Sigmoid colon (tissue), 4 donors: ENCODE measurements around the gene WFIKKN1.

Source experiments
- EP300 ChIP-seq, 4 donors: sonication (generic); formaldehyde crosslinking; IDR thresholded peaks; one replicate each; pipeline ENCODE4 v1.6.1; 2017; ENCODE audit warnings: antibody characterized with exemption in 4 of 4
- POLR2A ChIP-seq, 2 donors: fragments of 450-650 bp; IDR thresholded peaks; one replicate each; pipeline ENCODE4 v1.6.1; 2016; ENCODE audit warnings: antibody characterized with exemption in 2 of 2, mild to moderate bottlenecking in 2 of 2, moderate library complexity in 2 of 2
- POLR2AphosphoS5 ChIP-seq, 4 donors: sonication (generic); formaldehyde crosslinking; IDR thresholded peaks; one replicate each; pipeline ENCODE4 v1.6.1; 2017; ENCODE audit warnings: antibody characterized with exemption in 4 of 4
- TF ChIP-seq, protein P1 (sequence below), 4 experiments: fragments of 450-650 bp in 3 of 4; fragments of 200-600 bp in 1 of 4; IDR thresholded peaks; one replicate each; pipeline ENCODE4 v1.5.1; 2016 to 2019; ENCODE audit warnings: antibody characterized with exemption in 4 of 4, mild to moderate bottlenecking in 3 of 4, moderate library complexity in 2 of 4

DNA sequence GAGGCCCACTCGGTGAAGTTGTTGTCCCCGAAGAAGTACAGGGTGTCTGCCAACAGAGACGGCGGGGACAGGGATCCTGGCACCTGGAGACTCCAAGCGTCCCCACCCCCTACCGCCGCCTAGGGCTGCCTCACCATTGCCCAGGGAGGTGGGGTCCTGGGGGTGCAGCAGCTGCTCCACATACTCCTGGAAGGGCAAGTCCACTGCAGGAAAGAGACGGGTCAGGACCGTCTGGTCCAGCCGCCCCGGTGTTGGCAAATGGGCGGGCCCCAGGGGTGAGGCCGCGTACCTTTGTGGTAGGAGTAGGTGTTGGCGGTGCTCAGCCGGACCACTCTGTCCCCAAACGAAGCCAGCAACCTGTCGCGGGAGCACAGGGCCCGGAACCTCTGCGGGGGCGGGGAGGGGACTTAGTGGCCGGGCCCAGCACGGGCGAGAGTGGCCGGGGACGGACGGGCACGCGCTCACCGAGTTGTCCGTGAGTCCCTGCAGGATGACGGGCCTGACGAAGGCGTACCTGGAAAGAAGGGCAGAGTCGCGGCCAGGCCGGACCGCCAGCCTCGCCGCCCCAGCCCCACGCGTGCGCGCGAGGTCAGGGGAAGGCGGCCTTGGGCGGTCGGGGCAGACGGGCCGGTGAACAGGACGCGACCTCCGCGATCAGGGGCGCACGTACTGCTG lies 52.7 kb downstream of the WFIKKN1 start:
- TF ChIP-seq, protein P1, sequence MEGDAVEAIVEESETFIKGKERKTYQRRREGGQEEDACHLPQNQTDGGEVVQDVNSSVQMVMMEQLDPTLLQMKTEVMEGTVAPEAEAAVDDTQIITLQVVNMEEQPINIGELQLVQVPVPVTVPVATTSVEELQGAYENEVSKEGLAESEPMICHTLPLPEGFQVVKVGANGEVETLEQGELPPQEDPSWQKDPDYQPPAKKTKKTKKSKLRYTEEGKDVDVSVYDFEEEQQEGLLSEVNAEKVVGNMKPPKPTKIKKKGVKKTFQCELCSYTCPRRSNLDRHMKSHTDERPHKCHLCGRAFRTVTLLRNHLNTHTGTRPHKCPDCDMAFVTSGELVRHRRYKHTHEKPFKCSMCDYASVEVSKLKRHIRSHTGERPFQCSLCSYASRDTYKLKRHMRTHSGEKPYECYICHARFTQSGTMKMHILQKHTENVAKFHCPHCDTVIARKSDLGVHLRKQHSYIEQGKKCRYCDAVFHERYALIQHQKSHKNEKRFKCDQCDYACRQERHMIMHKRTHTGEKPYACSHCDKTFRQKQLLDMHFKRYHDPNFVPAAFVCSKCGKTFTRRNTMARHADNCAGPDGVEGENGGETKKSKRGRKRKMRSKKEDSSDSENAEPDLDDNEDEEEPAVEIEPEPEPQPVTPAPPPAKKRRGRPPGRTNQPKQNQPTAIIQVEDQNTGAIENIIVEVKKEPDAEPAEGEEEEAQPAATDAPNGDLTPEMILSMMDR (IDR thresholded peaks at IDR 0.05), result no peak
- TF ChIP-seq POLR2A (IDR thresholded peaks at IDR 0.05), result no peak
- TF ChIP-seq EP300 (IDR thresholded peaks at IDR 0.05), result no peak
- TF ChIP-seq POLR2AphosphoS5 (IDR thresholded peaks at IDR 0.05), result no peak
